GM06990 (cell line): ENCODE results near the gene SLC1A4.
A peak's percentile ranks its signal among the peaks of the same experiment; 100 is the strongest.

ENCODE experiments used
- DNase-seq: peaks from one replicate; pipeline ENCODE4 v3.0.0-alpha.2; 2011; ENCODE audit not compliant: insufficient read length; ENCODE audit errors: extremely low read depth
- H3K27me3 ChIP-seq: replicated peaks from 2 replicates; pipeline ENCODE4 v1.6.0; 2011; ENCODE audit warnings: low read length; ENCODE audit not compliant: control insufficient read depth, insufficient read depth
- H3K36me3 ChIP-seq: 2 replicates; pipeline ENCODE4 v1.5.1; 2011; ENCODE audit warnings: low read length; ENCODE audit not compliant: control insufficient read depth, insufficient read depth
- H3K4me3 ChIP-seq: replicated peaks from 2 replicates; pipeline ENCODE4 v1.5.1; 2011; ENCODE audit warnings: low read depth, mild to moderate bottlenecking, control low read depth, low read length
- TF ChIP-seq, protein P1 (sequence below): IDR thresholded peaks from 2 replicates; pipeline ENCODE4 v1.5.1; 2011; ENCODE audit warnings: low read length, control low read depth, mild to moderate bottlenecking, inconsistent platforms; ENCODE audit not compliant: insufficient read depth, poor library complexity, severe bottlenecking

The SLC1A4 gene

GRCh38 chr2:64976276-64976675 is 12.9 kb upstream of the SLC1A4 start:
- Histone ChIP-seq H3K27me3 (no peaks in the 10 kb centered on the region), H3K36me3 (no peaks in the 10 kb centered on the region), H3K4me3 (no peak overlapping the region)
- TF ChIP-seq, protein P1, sequence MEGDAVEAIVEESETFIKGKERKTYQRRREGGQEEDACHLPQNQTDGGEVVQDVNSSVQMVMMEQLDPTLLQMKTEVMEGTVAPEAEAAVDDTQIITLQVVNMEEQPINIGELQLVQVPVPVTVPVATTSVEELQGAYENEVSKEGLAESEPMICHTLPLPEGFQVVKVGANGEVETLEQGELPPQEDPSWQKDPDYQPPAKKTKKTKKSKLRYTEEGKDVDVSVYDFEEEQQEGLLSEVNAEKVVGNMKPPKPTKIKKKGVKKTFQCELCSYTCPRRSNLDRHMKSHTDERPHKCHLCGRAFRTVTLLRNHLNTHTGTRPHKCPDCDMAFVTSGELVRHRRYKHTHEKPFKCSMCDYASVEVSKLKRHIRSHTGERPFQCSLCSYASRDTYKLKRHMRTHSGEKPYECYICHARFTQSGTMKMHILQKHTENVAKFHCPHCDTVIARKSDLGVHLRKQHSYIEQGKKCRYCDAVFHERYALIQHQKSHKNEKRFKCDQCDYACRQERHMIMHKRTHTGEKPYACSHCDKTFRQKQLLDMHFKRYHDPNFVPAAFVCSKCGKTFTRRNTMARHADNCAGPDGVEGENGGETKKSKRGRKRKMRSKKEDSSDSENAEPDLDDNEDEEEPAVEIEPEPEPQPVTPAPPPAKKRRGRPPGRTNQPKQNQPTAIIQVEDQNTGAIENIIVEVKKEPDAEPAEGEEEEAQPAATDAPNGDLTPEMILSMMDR: no peak
- no peak for DNase-seq

GRCh38 chr2:64978514-64979268 is 10.5 kb upstream of the SLC1A4 start:
- Histone ChIP-seq H3K27me3 (no peaks in the 10 kb centered on the region), H3K36me3 (no peaks in the 10 kb centered on the region), H3K4me3 (no peak overlapping the region)
- TF ChIP-seq, protein P1: peak; percentile 39
- DNase-seq: no peak

- H3K27me3 ChIP-seq: no peaks in the 10 kb centered on the region
- no peak overlapping the region for H3K4me3 ChIP-seq
- H3K36me3 ChIP-seq: no peaks in the 10 kb centered on the region
- no peak for DNase-seq
- TF ChIP-seq, protein P1: no peak
These were observed 9.5 kb upstream of the SLC1A4 start for GRCh38 chr2:64979744-64980143.

DNA sequence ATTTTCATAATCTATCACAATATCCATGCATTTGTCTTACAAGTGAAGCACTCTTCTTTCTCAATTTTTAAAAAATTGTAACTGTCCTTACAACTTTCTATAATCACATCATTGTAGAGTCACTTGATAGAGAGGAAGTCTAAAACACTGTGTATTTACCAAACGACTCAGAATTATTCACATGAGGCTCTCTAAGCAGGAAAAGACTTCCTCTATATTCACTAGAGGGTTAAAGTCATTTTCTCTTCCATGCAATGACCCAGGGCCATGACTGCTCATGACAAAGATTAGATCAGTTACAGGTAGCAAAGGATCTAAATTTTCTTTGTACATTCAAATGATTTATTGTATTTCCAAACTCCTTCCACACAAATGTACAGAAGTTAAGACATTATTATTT is 9.0 kb upstream of the SLC1A4 start:
- Histone ChIP-seq H3K36me3 (no peaks in the 10 kb centered on the region), H3K4me3 (no peak overlapping the region), H3K27me3 (no peaks in the 10 kb centered on the region)
- no peak for DNase-seq
- TF ChIP-seq, protein P1: no peak

GRCh38 chr2:64982311-64982857 is 6.8 kb upstream of the SLC1A4 start:
- TF ChIP-seq, protein P1: no peak
- DNase-seq: peak; percentile 59
- Histone ChIP-seq H3K4me3 (no peak overlapping the region), H3K36me3 (no peaks in the 10 kb centered on the region), H3K27me3 (no peaks in the 10 kb centered on the region)
